NT2/D1 (cell line): ENCODE data around the gene SYP.
"Not testable (repeated sequence)": the region's sequence is repeated elsewhere in the genome, so short reads cannot be mapped to it uniquely, and the experiment has no call there.

Source experiments
- DNase-seq: peaks from one replicate; pipeline ENCODE4 v3.0.0-alpha.2; 2011; ENCODE audit warnings: low read depth, low spot score
- H3K27me3 ChIP-seq: 2 replicates; pipeline ENCODE4 v1.6.0; 2011; ENCODE audit warnings: mild to moderate bottlenecking; ENCODE audit not compliant: insufficient read length, insufficient read depth
- H3K36me3 ChIP-seq: 2 replicates; pipeline ENCODE4 v1.6.1; 2011; ENCODE audit warnings: mild to moderate bottlenecking, low read length, mixed read lengths; ENCODE audit not compliant: insufficient read depth, insufficient read length
- H3K4me1 ChIP-seq: 2 replicates; pipeline ENCODE4 v1.5.1; 2011; ENCODE audit not compliant: insufficient read depth, insufficient read length
- H3K4me3 ChIP-seq: 2 replicates; pipeline ENCODE4 v1.5.1; 2011; ENCODE audit warnings: low read depth; ENCODE audit not compliant: insufficient read length
- H3K9ac ChIP-seq: 2 replicates; pipeline ENCODE4 v1.6.0; 2011; ENCODE audit warnings: low read depth; ENCODE audit not compliant: insufficient read length
- H3K9me3 ChIP-seq: 2 replicates; pipeline ENCODE4 v1.5.1; 2011; ENCODE audit warnings: mild to moderate bottlenecking, low read length; ENCODE audit not compliant: insufficient read depth
- SUZ12 ChIP-seq: IDR thresholded peaks from 2 replicates; pipeline ENCODE4 v1.6.1; 2011; ENCODE audit not compliant: insufficient read length, insufficient read depth; ENCODE audit errors: extremely low read depth
- YY1 ChIP-seq: IDR thresholded peaks from 2 replicates; pipeline ENCODE4 v1.6.1; 2011; ENCODE audit not compliant: insufficient read length, insufficient read depth
- ZNF274 ChIP-seq: IDR thresholded peaks from 2 replicates; pipeline ENCODE4 v1.6.1; 2011; ENCODE audit warnings: mild to moderate bottlenecking, low read depth, low read length

SYP gene

GRCh38 chrX:49179358-49179757 is 20.6 kb downstream of the SYP start:
- Histone ChIP-seq H3K4me1 (no peaks in the 10 kb centered on the region), H3K27me3 (no peaks in the 10 kb centered on the region), H3K9ac (no peak overlapping the region), H3K36me3 (peaks cover 80% of the 10 kb centered on the region), H3K4me3 (no peak overlapping the region), H3K9me3 (no peaks in the 10 kb centered on the region)
- no peak for TF ChIP-seq ZNF274
- no peak for TF ChIP-seq SUZ12
- TF ChIP-seq YY1, result no peak
- DNase-seq, result no peak

- TF ChIP-seq SUZ12 (no peak), ZNF274 (no peak), YY1 (no peak)
- Histone ChIP-seq H3K9me3 (no peaks in the 10 kb centered on the region), H3K4me3 (no peak overlapping the region), H3K4me1 (no peaks in the 10 kb centered on the region), H3K9ac (no peak overlapping the region), H3K36me3 (peaks cover 82% of the 10 kb centered on the region), H3K27me3 (no peaks in the 10 kb centered on the region)
- no peak for DNase-seq
These were observed 21.5 kb downstream of the SYP start for GRCh38 chrX:49178537-49178936.

GRCh38 chrX:49177873-49178480 is 22.0 kb downstream of the SYP start:
- Histone ChIP-seq H3K4me3 (no peak overlapping the region), H3K9me3 (no peaks in the 10 kb centered on the region), H3K27me3 (no peaks in the 10 kb centered on the region), H3K36me3 (peaks cover 80% of the 10 kb centered on the region), H3K9ac (no peak overlapping the region), H3K4me1 (no peaks in the 10 kb centered on the region)
- no peak for DNase-seq
- TF ChIP-seq YY1, result no peak
- no peak for TF ChIP-seq SUZ12
- TF ChIP-seq ZNF274, result no peak

DNA sequence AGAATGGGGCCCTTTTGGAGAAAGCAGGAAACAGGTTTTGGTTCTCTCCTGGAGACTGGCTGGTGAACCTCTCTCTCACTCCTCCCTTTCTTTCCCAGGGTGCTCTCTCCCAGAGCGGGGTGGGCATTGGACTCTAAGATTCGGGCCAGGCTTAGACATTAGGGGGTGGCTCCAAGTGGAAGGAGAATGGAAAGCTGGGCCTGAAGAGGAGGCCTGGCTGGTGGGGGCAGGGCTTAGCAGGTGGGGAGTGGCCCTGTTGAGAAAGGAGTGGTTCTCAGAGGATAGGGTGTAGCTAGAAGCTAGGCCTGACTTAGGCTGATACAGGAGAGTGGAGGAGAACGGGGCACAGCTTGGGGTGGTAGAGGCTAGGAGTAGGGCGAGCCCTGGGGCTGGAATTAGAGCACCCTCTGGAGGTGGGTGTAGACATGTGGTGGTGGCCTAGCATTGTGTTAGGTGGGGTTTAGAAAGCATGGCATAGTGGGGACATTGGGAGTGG is 22.6 kb downstream of the SYP start:
- Histone ChIP-seq H3K9me3 (no peaks in the 10 kb centered on the region), H3K9ac (no peak overlapping the region), H3K27me3 (no peaks in the 10 kb centered on the region), H3K4me3 (no peak overlapping the region), H3K4me1 (no peaks in the 10 kb centered on the region), H3K36me3 (peaks cover 77% of the 10 kb centered on the region)
- no peak for DNase-seq
- no peak for TF ChIP-seq YY1
- no peak for TF ChIP-seq SUZ12
- no peak for TF ChIP-seq ZNF274

GRCh38 chrX:49176421-49177326 is 23.3 kb downstream of the SYP start:
- no peaks in the 10 kb centered on the region for H3K4me1 ChIP-seq
- H3K9me3 ChIP-seq, result no peaks in the 10 kb centered on the region
- peaks cover 72% of the 10 kb centered on the region for H3K36me3 ChIP-seq
- H3K9ac ChIP-seq, result no peak overlapping the region
- DNase-seq, result no peak
- H3K4me3 ChIP-seq, result no peak overlapping the region
- TF ChIP-seq ZNF274 (no peak), SUZ12 (no peak), YY1 (no peak)
- no peaks in the 10 kb centered on the region for H3K27me3 ChIP-seq

GRCh38 chrX:49175435-49176274 is 24.3 kb downstream of the SYP start:
- peaks cover 68% of the 10 kb centered on the region for H3K36me3 ChIP-seq
- H3K4me1 ChIP-seq, result no peaks in the 10 kb centered on the region
- no peak for DNase-seq
- no peaks in the 10 kb centered on the region for H3K9me3 ChIP-seq
- TF ChIP-seq YY1 (no peak), SUZ12 (no peak), ZNF274 (no peak)
- no peak overlapping the region for H3K9ac ChIP-seq
- H3K4me3 ChIP-seq, result no peak overlapping the region
- H3K27me3 ChIP-seq, result no peaks in the 10 kb centered on the region

DNA sequence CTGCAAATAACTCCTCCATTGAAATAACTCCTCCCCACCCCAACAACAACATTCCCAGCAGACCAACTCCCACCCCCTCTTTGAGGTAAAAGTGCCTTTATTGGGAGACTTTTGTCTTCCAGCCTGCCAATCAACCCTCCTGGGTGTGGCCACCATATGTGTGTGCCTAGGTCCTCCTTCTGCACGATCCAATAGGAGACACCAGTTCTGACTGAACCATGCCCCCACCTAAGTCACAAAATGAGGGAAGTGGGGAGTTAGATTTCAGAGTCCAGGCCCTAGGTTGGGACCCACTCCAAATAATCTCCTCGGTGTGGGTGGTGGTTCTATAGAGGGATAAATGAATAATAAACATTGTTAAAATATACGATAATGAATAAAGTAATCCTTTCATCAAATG is 25.3 kb downstream of the SYP start:
- DNase-seq, result no peak
- no peak overlapping the region for H3K9ac ChIP-seq
- peaks cover 61% of the 10 kb centered on the region for H3K36me3 ChIP-seq
- no peaks in the 10 kb centered on the region for H3K27me3 ChIP-seq
- TF ChIP-seq YY1 (no peak), ZNF274 (no peak), SUZ12 (no peak)
- H3K9me3 ChIP-seq, result no peaks in the 10 kb centered on the region
- no peak overlapping the region for H3K4me3 ChIP-seq
- H3K4me1 ChIP-seq, result no peaks in the 10 kb centered on the region

DNA sequence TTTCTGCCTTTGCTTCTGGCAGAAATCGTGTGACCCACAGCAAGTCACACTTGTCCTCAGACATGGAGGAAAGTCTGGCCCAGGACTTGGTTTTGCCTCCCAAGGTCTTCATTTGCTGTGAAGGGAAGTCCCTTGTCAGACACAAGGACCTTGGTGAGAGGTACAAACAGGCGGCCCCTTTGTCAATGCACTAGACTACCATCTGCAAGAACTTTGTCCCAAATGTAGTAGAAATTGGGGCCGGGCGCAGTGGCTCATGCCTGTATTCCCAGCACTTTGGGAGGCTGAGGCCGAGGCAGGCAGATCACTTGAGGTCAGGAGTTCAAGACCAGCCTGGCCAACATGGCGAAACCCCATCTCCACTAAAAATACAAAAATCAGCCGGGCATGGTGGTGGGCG is 26.4 kb downstream of the SYP start:
- not testable (repeated sequence) for H3K9ac ChIP-seq, H3K4me1 ChIP-seq, H3K4me3 ChIP-seq, DNase-seq, H3K27me3 ChIP-seq, H3K9me3 ChIP-seq
- H3K36me3 ChIP-seq, result peaks cover 49% of the 10 kb centered on the region
